ENCODE data around the gene ATXN8OS.

Gene ATXN8OS

DNA sequence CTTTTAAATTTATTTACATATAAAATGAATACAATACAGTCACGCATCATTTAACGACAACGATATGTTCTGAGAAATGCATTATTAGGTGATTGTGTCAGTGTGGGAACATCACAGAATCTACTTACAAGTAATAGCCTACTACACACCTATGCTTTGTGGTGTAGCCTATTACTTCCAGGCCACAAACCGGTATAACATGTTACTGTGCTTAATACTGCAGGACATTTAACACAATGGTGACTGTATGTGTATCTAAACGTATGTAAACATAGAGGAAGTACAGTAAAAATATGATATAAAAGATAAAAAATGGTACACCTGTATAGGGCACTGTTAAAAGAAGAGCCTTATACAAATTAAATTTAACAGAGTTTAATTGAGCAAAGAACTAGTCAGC lies 63.1 kb downstream of the ATXN8OS start:
- TF ChIP-seq, protein P1, sequence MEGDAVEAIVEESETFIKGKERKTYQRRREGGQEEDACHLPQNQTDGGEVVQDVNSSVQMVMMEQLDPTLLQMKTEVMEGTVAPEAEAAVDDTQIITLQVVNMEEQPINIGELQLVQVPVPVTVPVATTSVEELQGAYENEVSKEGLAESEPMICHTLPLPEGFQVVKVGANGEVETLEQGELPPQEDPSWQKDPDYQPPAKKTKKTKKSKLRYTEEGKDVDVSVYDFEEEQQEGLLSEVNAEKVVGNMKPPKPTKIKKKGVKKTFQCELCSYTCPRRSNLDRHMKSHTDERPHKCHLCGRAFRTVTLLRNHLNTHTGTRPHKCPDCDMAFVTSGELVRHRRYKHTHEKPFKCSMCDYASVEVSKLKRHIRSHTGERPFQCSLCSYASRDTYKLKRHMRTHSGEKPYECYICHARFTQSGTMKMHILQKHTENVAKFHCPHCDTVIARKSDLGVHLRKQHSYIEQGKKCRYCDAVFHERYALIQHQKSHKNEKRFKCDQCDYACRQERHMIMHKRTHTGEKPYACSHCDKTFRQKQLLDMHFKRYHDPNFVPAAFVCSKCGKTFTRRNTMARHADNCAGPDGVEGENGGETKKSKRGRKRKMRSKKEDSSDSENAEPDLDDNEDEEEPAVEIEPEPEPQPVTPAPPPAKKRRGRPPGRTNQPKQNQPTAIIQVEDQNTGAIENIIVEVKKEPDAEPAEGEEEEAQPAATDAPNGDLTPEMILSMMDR (IDR thresholded peaks at IDR 0.05; ENCODE audit: insufficient read depth, missing control alignments), result no peak
- DNase-seq (ENCODE audit: insufficient read length, low spot score), result no peak
- peak; percentile 38 for FAIRE-seq

- FAIRE-seq, result peak; percentile 72
- no peak for DNase-seq (ENCODE audit: insufficient read length, low spot score)
- TF ChIP-seq, protein P1 (IDR thresholded peaks at IDR 0.05; ENCODE audit: insufficient read depth, missing control alignments), result no peak
Observed at GRCh38 chr13:70171151-70171550, 63.5 kb downstream of the ATXN8OS start.

DNA sequence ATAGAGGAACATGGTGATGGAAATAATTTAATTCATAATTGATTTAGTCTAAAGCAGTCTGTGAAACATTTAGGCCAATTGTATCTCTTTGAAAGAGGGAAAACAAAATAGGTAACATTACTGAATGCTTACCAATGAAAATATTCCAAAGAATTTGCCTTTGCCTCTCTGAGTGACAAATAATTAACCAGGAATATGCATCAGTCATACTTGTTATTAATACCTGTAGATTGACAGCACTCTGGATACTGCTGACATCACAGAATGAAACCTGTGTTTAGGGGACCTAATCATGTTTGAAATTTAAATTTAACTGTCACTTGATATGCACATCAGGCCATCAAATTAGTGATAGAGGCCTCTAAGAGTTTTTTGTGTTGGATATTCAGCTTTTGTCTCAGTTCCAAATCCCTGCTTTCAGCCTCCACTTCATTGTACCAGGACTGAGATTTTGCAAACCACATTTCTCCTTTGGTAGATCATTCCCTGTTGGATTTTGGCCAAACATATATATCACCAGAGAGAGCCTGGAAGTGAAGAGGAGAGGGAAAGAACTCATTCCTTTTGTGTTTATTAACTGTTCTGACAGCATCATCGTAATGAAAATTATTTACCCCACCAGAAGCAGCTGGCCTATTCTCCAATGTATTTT lies 65.4 kb downstream of the ATXN8OS start:
- FAIRE-seq (no peak), DNase-seq (ENCODE audit: insufficient read length, low spot score) (no peak)
- TF ChIP-seq, protein P1 (IDR thresholded peaks at IDR 0.05; ENCODE audit: insufficient read depth, missing control alignments), result no peak

- TF ChIP-seq, protein P1 (IDR thresholded peaks at IDR 0.05; ENCODE audit: insufficient read depth, missing control alignments), result no peak
- DNase-seq (ENCODE audit: insufficient read length, low spot score) (no peak), FAIRE-seq (no peak)
Observed at GRCh38 chr13:70173598-70173959, 66.0 kb downstream of the ATXN8OS start.

DNA sequence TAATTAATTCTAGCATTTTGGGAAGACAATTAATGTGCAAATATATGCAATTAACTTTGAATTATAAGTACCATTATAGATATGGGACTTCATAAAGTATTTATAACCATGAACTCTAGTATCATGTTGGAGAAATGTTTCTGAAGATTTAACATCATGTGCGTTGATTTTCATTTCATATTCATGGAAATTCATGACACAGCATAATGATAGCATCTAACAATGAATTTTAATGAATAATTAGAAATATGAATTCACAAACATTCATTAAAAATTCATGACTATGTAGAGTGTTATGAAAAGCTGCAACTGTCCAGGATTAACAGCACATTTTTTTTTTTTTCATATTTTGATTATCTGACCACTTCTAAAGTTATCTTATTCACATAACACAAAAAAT lies 70.7 kb downstream of the ATXN8OS start:
- no peak for DNase-seq (ENCODE audit: insufficient read length, low spot score)
- TF ChIP-seq, protein P1 (IDR thresholded peaks at IDR 0.05; ENCODE audit: insufficient read depth, missing control alignments), result no peak
- no peak for FAIRE-seq
